GM12891 (cell line): Measurements from ENCODE around the gene CMSS1.

ENCODE experiments used
- POLR2A ChIP-seq: IDR thresholded peaks from 2 replicates; pipeline ENCODE4 v1.6.1; 2011; ENCODE audit warnings: low read depth, low read length, control low read depth
- POLR2AphosphoS5 ChIP-seq: IDR thresholded peaks from 2 replicates; pipeline ENCODE4 v1.6.1; 2011; ENCODE audit warnings: low read depth, low read length, control low read depth
- POU2F2 ChIP-seq: IDR thresholded peaks from 2 replicates; pipeline ENCODE4 v1.6.1; 2011; ENCODE audit warnings: low read depth, mild to moderate bottlenecking, control low read depth, low read length, moderate library complexity
- TAF1 ChIP-seq: IDR thresholded peaks from 2 replicates; pipeline ENCODE4 v1.6.1; 2011; ENCODE audit warnings: low read depth, low read length, control low read depth

DNA sequence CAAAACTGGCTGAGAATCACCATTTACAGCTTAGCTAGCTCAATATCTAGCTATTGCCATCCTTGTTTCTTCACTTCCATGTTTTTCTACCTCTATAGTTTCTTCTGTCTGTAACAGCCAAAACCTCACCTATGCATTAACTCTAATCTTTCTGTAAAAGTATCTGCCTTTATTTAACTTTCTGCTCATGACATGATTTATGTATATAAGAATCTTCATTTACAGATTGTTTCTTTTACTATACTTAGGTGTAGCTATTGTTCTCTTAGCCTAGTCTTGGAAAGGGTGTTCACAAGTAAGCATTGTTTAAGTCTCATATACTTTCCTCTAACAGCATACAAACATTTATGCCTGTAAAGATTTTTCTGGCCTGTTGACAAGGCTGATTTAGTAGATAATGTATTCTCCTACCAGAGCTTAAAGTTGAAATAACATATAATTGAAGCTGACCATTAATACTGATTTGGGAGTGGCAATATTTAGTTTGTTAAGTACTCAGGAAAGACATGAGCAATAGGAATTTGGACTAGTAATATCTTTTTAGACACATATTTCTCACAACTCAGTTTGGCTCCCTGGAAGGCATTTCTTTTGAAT lies 287.3 kb downstream of the CMSS1 start:
- no peak for TF ChIP-seq POLR2A
- no peak for TF ChIP-seq POLR2AphosphoS5
- no peak for TF ChIP-seq TAF1
- no peak for TF ChIP-seq POU2F2
